UCSD-AML1 (cell line): ENCODE results near the gene PHLDA2.
A peak's percentile ranks its signal among the peaks of the same experiment; 100 is the strongest.

ENCODE experiments used
- DNase-seq: peaks from one replicate; lab custom pipeline; 2025; ENCODE audit not compliant: unreplicated experiment; lab: John Stamatoyannopoulos, UW

PHLDA2 gene

DNA sequence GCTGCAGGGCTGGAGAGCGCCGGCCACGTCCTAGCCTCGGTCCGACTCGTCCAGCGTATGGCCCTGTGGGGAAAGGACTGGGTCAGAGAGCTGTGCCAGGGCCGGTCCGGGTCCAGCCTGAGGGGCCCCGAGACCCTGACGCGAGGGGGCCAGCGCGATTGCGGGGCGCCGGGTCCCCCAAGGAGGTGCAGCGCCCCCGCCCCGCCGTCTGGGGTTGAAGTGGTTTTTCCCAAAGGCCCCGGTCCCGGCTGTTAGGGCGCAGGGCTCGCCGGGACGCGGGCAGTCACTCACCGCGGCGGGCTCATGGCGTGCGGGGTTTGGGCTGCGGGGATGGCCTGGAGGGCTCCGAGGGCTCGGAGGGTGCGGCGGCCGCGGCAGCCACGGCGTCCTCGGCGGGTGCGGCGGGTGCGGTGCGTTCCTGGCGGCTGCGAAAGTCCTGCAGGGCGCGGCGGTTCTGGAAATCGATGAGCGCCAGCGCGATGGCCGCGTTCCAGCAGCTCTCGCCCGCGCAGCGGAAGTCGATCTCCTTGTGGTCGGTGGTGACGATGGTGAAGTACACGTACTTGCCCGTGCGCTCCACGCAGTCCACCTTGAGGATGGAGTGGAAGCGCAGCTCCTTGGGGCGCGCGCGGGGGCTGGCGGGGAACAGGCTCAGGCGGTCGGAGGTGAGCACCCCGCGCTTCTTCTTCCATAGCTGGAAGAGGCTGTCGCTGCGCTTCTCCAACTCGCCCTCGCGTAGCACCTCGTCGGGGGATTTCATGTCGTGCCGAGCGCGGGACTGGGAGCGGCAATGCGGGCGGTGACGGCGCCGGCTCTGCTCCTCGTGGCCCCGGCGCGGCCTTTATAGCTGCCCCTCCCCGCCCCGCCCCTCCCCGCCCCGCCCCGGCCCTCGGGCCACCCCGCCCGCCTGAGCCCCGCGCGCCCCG, at the start of gene PHLDA2:
Gene PHLDA2 (minus strand): TSS at position 816 of the 926 bp plus-strand sequence. CDS start 56 bp downstream, at position 760.
- peak; percentile 38 for DNase-seq

DNA sequence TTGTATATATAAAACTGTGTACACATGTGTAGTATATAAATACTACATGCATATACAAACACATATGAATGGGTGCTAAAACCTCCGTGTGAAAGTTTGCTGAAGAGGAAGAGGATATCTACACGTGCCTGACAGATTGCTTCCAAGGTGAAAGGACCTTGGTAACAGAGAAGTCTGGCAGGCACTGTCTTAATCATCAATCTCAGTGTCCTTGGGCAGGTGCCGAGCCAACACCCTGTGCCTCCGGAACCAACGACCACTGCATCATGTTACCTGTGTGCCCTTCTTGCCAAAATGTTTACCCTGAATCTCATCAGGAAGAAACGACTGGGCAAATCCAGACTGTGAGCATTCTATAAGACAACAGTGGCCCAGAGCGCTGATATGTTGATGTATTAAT, 47.9 kb upstream of the PHLDA2 start:
- DNase-seq: no peak

DNA sequence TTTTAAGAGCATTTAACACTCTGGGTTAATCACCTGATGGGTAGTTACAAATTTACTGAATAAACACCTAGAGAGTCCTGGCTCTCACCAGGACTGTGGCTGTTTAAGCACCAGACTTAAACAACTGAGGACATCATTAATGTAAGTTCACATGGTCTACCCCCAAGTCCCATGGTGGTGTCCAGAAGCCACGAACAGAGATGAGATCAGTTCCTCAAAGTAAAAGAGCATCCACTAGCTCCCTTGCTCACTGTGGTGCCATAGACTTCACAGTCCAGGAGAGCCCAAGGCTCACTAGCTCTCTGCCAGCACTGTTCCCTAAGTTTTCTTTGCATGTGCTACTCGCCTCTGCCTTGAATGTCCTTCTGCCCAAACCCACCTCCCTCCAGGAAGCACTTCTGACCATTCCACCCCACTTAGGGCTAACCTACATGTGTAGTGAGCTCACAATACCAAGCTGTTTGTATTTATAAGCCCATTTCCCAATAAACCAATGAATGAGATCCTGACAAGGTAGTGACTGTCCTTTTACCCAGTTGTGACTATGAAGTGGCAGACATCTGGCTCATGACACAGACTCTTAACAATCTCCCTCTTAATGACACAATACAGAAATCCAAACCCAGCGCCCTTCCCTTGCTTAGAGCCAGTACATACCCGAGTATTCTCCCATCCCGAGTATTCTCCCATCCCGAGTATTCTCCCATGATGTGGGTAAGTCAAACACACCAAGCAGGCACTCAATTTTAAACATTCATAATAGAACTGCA, 47.3 kb upstream of the PHLDA2 start:
- no peak for DNase-seq

- no peak for DNase-seq
Observed at GRCh38 chr11:2975594-2975993, 46.4 kb upstream of the PHLDA2 start.

DNA sequence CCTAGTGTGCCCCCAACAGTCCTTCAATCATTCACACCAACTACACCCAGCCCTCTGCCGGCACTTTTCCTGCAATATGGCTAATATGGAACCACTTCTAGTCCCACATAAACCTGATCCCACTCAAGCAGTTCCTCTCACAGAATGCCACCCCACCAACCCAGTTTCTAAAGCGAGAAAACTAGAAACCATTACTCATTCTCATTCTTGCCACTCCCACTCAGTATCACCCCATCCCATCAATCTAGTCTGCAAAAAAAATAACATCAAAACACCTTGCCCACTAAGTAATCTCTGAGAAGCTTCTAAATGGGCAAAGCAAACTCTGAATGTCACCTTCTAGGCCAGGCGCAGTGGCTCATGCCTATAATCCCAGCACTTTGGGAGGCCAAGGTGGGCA, 45.1 kb upstream of the PHLDA2 start:
- no peak for DNase-seq

DNA sequence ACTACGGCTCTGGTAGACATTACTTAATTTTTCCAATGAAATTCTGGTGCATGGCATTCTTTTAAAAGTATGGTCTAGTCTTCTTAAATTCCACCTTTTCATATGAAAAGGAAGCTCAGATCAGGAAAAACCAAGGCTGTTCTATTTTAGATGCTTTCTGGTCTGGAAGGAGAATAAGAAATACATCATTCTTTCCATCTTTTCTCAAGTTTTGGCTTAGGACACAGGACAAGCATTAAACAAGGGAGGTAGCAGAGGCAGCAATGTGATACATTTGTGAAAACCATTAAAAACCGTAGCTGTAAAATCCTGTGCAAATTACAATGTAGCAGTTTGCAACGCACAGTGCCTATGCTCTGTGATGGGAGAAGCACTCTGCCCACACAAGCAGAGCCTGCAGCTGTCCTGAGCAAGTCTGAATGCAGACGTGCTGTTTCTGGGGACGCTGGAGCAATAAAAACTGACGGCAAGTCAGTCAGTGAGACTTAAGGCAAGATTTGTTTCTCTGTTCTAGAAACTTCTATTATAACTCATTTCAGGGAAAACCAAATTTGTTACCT, 39.2 kb upstream of the PHLDA2 start:
- DNase-seq: no peak

DNA sequence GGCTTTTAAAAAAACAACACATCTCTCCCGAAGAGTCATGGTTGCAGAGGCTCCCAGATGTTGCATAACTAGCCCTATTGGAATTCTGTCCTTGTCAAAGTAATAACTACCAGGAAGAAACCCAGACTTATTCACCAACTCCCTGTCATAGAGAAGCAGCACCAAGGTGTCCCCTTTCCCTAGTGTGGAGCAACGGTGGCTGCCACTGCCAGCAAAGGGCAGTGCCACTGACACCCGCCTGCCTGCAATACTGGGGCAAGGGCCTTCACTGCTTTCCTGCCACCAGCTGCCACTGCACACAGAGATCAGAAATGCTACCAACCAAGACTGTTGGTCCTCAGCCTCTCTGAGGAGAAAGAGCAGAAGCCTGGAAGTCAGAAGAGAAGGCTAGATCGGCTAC, 35.6 kb upstream of the PHLDA2 start:
- DNase-seq: no peak

DNA sequence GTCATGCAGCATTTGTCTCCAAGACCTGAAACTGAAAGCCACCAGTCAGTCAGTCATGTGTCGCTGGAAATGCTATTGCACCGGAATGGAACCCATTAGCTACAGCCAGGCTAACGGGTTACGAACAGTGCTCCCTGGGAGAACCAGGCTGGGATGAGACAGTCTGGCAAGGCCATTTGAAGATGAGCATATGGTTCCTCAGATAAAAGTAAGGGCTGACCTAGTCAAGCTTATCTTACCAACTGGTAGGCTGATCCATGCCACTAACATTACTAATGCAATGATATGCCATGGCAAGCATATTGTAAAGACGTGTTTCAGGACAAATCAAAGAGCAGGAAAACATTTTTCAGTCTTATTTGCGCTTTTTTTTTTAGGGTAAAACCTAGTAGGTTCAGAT, 34.5 kb upstream of the PHLDA2 start:
- no peak for DNase-seq

DNA sequence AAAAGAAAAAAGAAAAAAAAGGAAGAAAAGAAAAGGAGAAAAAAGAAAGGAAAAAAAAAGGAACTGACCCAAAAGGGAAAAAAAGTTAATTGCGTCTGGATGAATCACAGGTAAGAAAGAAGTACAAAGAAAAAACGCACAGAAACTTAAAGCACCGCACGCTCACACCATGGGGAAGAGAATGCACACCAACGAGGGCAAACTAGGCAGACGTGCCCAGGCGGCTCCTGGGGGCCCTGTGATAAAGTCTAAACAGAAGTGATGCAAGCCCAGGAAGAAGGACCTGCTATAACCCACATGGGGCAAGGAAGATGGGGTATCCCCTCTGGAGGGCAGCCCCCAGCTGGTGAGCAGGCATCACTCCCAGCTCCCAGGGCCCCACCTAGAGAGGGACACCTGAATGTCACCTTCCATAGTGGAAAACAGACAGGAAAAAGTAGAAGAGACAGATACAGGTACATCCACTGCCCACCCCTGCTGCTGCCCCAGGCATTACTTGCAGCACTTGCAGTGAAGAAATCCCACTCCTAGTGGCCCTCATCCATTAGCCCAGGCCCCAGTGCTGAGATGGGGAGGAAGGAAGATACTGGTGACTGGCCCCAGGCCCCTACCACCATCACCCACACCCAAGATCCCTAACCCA, 34.0 kb upstream of the PHLDA2 start:
- DNase-seq: no peak

DNA sequence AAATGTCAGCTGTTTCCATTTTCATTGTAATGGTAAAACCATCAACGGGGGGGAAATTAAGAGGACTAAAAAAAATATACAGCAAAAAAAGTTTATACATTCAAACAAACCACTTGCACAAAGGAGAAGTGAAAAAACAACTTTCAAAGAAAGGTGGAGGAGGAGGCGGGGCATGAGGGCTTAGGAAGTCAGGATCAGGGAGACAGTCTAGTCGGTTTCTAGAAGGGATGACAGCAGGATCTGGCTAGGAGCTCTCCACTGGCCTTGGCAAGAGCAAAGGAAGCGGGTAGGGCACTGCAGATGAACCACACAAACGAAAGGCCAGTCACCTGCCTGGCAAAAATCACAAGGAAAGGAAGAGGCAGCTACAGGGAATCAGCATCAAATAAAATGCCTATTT, 31.9 kb upstream of the PHLDA2 start:
- DNase-seq: no peak

DNA sequence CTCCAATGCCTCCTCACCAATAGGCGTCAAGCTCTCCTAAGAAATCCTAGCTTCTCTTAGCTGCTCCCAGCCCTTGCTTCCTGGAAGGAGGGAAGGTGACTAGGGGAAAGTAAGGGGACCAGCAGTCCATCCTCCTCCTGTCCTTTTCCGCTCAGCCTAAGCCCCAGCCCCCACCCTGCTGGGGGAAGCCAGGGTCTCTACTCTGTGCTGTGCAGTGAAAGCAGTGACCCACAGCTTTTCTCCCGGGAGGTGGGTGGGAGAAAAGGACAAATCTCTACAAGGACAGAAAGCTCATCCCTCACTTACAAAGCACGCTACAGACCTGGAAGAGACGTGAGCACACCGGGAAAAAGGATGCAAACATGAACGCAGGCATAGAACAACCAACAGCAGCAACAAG, 30.9 kb upstream of the PHLDA2 start:
- DNase-seq: no peak

DNA sequence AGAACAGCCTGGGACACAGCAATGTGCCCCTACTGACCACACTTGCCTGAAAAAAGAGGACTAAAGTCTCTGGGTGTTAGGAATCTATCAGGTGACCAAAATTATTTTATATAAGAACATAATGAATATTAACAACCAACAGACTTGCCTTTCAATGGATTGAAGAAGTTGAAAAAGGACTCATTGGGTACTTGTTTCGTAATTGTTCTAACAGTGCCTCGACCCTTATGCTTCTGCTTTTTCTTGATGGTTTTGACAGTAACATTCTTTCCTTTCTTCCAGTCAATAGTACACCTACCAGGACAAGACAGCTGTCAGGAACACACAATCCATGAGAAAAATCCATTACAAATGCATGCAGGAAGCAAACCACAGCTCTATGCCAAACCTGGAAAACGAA, 29.0 kb upstream of the PHLDA2 start:
- no peak for DNase-seq

GRCh38 chr11:2955906-2956476, 26.8 kb upstream of the PHLDA2 start:
- DNase-seq: no peak

GRCh38 chr11:2954263-2954662, 25.0 kb upstream of the PHLDA2 start:
- no peak for DNase-seq

- DNase-seq: no peak
Observed at GRCh38 chr11:2952290-2952689, 23.1 kb upstream of the PHLDA2 start.

GRCh38 chr11:2951231-2952110, 22.3 kb upstream of the PHLDA2 start:
- no peak for DNase-seq

DNA sequence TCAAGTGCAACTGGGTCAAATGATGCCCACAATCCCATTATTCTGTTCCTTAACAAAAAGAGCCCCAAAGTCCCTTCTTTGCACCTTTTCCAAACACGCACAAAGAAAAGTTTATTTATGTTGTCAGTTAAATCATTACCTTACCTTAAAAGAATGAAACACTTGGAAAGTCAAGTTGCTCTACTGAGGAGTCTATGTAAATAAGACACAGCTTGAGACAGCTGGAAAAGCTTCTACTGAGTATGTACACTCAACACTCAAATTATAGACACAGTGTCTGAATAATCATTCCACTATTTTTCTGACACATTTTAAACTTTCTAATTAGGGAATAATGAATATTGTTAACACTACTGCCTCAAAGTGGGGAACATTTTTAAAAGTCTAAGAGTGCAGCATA, 21.6 kb upstream of the PHLDA2 start:
- DNase-seq: no peak

DNA sequence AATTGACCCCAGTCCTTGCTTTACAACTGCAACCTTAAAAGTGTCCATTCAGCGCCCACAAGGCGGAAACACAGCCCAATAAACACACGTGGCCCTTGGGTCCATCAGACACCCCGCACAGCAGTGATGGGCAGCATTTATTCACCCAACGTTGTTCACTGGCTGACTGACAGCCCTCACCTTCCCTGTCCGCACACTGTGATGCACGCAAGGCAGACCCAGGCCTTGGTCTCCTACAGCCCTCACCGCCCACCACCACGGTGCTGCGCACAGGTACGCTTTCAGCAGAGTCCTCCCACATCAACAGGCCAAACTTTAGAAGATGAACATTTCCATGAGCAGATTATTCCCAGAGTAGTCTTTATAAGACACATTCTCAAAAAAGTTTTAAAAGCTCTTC, 20.7 kb upstream of the PHLDA2 start:
- DNase-seq: no peak

GRCh38 chr11:2947744-2948143, 18.5 kb upstream of the PHLDA2 start:
- no peak for DNase-seq

DNA sequence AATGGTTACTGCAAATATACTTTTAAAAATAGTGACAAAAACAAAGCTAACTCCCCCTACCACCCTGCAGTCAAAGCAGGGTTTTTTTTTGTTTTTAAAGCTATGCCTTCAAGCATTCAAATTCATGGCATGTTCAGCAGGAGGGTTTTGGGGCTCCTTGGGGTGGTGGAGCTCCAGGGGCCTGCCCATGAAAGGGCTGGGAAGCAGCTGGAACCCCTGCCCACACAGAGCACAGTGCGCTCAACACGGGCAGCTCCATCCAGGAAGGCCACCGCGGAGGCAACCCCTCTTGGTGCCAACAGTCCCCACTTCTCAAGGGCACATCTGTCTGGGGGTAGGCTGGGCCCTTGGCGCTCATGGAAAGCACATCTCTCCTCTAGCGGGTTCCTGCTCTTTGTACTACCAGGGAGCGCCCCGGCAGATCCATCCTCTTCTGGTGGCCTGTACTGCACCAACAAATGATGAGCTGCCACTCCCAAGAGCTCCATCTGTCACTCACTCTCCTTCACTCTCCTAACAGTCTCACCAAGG, 16.6 kb upstream of the PHLDA2 start:
- no peak for DNase-seq
